OCI-LY1 (cell line): ENCODE data around the gene DRD4.

Source experiments
- H2AFZ ChIP-seq: fragments of 200-600 bp; sonication (generic), shearing (Covaris generic); 2 replicates; pipeline ENCODE4 v1.6.0; 2014; ENCODE audit warnings: antibody characterized with exemption, mild to moderate bottlenecking, low read length
- H3F3A ChIP-seq: fragments of 200-600 bp; sonication (generic), shearing (Covaris generic); 2 replicates; pipeline ENCODE4 v1.6.0; 2014; ENCODE audit warnings: mild to moderate bottlenecking, antibody characterized with exemption, low read length, moderate library complexity; ENCODE audit not compliant: insufficient read depth
- H3K27ac ChIP-seq: fragments of 200-600 bp; sonication (generic); 2 replicates; pipeline ENCODE4 v1.5.1; 2014; ENCODE audit warnings: low read length, mixed run types, mild to moderate bottlenecking, low read depth; ENCODE audit not compliant: poor library complexity, severe bottlenecking
- H3K27me3 ChIP-seq: fragments of 200-600 bp; sonication (generic); 2 replicates; pipeline ENCODE4 v1.6.0; 2014; ENCODE audit warnings: antibody characterized with exemption, mild to moderate bottlenecking, low read length, moderate library complexity; ENCODE audit not compliant: insufficient read depth
- H3K36me3 ChIP-seq: fragments of 200-600 bp; sonication (generic); 2 replicates; pipeline ENCODE4 v1.6.1; 2014; ENCODE audit warnings: mild to moderate bottlenecking, antibody characterized with exemption, low read length, moderate library complexity, mixed read lengths; ENCODE audit not compliant: insufficient read depth
- H3K4me1 ChIP-seq: fragments of 200-600 bp; sonication (generic); 2 replicates; pipeline ENCODE4 v1.5.1; 2014; ENCODE audit warnings: mild to moderate bottlenecking, low read length, moderate library complexity; ENCODE audit not compliant: insufficient read depth, severe bottlenecking
- H3K4me2 ChIP-seq: fragments of 200-600 bp; sonication (generic), shearing (Covaris generic); 2 replicates; pipeline ENCODE4 v1.6.1; 2014; ENCODE audit warnings: low read length
- H3K4me3 ChIP-seq: fragments of 200-600 bp; sonication (generic); 2 replicates; pipeline ENCODE4 v1.5.1; 2014; ENCODE audit warnings: low read length, low read depth, mild to moderate bottlenecking, mixed read lengths; ENCODE audit not compliant: poor library complexity, severe bottlenecking
- H3K79me2 ChIP-seq: fragments of 200-600 bp; shearing (Covaris generic); 2 replicates; pipeline ENCODE4 v1.6.1; 2016; ENCODE audit warnings: mixed run types, low read length, mixed read lengths; ENCODE audit not compliant: insufficient read depth
- H3K9ac ChIP-seq: fragments of 200-600 bp; sonication (generic), shearing (Covaris generic); 2 replicates; pipeline ENCODE4 v1.6.1; 2014; ENCODE audit warnings: mild to moderate bottlenecking, low read length, mixed read lengths
- H3K9me2 ChIP-seq: fragments of 200-600 bp; sonication (generic), shearing (Covaris generic); 2 replicates; pipeline ENCODE4 v1.6.1; 2014; ENCODE audit warnings: low read depth, mild to moderate bottlenecking, low read length, mixed read lengths
- H3K9me3 ChIP-seq: fragments of 200-600 bp; shearing (Covaris generic); 2 replicates; pipeline ENCODE4 v1.6.1; 2014; ENCODE audit warnings: low read length, mixed read lengths
- H4K20me1 ChIP-seq: fragments of 200-600 bp; sonication (generic), shearing (Covaris generic); 2 replicates; pipeline ENCODE4 v1.6.0; 2016; ENCODE audit warnings: mild to moderate bottlenecking, low read length; ENCODE audit not compliant: insufficient read depth
- EZH2 ChIP-seq: fragments of 200-600 bp; sonication (generic), shearing (Covaris generic); IDR thresholded peaks from 2 replicates; pipeline ENCODE4 v1.8.0; 2017; ENCODE audit warnings: borderline replicate concordance, mixed run types, mild to moderate bottlenecking, antibody characterized with exemption, low read length, moderate library complexity, mixed read lengths
- TF ChIP-seq, protein P1 (sequence below): fragments of 200-600 bp; sonication (generic), shearing (Covaris generic); IDR thresholded peaks from 2 replicates; pipeline ENCODE4 v1.5.1; 2017; ENCODE audit warnings: mild to moderate bottlenecking, antibody characterized with exemption, low read length, moderate library complexity, mixed read lengths

Gene DRD4

DNA sequence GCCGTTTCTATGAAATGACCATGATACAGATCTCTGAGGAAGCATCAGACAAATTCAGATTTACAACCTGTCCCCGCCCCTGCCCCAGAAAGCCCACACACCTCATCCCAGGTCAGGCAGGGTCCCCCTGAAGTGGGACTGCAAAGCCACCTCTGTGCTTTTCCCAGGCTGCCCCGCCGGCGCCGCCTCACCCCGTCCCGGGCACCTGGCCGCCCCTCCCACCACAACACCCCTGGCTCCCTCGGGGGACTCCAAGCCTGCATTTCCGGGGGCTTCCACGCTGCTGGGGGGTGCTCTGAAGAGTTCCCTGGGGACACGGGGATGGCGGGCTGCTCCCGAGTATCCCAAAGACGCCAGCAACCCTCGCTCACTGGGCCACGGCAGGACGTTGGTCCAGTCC is 23.2 kb downstream of the DRD4 start:
- H3K79me2 ChIP-seq = no peaks in the 10 kb centered on the region
- no peak overlapping the region for H3K4me3 ChIP-seq
- H3K9me2 ChIP-seq = no peaks in the 10 kb centered on the region
- H2AFZ ChIP-seq = no peak overlapping the region
- no peak for TF ChIP-seq EZH2
- TF ChIP-seq, protein P1, sequence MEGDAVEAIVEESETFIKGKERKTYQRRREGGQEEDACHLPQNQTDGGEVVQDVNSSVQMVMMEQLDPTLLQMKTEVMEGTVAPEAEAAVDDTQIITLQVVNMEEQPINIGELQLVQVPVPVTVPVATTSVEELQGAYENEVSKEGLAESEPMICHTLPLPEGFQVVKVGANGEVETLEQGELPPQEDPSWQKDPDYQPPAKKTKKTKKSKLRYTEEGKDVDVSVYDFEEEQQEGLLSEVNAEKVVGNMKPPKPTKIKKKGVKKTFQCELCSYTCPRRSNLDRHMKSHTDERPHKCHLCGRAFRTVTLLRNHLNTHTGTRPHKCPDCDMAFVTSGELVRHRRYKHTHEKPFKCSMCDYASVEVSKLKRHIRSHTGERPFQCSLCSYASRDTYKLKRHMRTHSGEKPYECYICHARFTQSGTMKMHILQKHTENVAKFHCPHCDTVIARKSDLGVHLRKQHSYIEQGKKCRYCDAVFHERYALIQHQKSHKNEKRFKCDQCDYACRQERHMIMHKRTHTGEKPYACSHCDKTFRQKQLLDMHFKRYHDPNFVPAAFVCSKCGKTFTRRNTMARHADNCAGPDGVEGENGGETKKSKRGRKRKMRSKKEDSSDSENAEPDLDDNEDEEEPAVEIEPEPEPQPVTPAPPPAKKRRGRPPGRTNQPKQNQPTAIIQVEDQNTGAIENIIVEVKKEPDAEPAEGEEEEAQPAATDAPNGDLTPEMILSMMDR = no peak
- no peak overlapping the region for H3K4me2 ChIP-seq
- peaks cover 9% of the 10 kb centered on the region; the same call in 1 of the 2 replicates for H3K36me3 ChIP-seq
- H3K9ac ChIP-seq = no peak overlapping the region
- H3K27ac ChIP-seq = no peak overlapping the region
- H3K9me3 ChIP-seq = no peaks in the 10 kb centered on the region
- H4K20me1 ChIP-seq = no peaks in the 10 kb centered on the region
- H3K4me1 ChIP-seq = peaks cover 13% of the 10 kb centered on the region
- no peaks in the 10 kb centered on the region for H3K27me3 ChIP-seq
- H3F3A ChIP-seq = no peaks in the 10 kb centered on the region

DNA sequence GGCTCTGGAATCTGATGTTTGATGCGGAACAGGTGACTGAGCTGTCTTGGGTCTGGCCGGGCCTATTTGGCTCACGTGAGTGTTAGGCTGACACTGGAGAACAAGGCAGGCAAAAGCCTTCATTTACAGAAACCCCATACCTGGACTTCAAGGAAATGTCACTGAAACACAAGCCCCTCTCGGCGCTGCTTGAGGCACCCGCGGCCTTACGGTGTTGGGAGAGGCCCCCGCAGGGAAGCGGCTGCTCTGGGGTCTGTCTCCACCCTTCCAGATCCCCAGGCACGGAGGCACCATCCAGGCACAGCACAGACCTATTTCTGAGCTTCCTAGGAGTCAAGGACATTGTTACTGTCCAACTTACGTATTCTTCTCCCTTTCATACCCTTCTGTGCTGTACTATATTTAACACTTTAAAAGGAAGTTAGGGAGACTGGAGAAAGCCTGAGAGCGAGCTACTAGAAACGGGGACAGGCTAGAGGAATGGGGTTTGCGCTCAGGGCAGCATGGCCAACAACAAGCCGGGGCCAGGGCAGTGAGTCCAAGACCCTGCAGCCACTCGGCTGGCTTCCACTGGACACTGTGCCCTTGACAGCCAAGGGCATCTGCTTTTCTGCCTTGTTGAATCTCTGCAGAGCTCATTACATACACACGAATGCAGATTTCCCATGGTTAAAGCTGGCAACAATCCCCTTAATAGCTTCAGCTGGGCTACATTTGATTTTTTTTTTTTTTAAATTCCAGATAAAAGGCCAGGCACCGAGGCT is 23.8 kb downstream of the DRD4 start:
- H3K4me3 ChIP-seq = no peak overlapping the region
- no peaks in the 10 kb centered on the region for H3K9me2 ChIP-seq
- TF ChIP-seq, protein P1 = no peak
- no peak for TF ChIP-seq EZH2
- no peaks in the 10 kb centered on the region for H4K20me1 ChIP-seq
- no peak overlapping the region for H2AFZ ChIP-seq
- no peak overlapping the region for H3K4me2 ChIP-seq
- peaks cover 11% of the 10 kb centered on the region for H3K36me3 ChIP-seq
- no peak overlapping the region for H3K27ac ChIP-seq
- H3K9ac ChIP-seq = no peak overlapping the region
- no peaks in the 10 kb centered on the region for H3F3A ChIP-seq
- H3K27me3 ChIP-seq = no peaks in the 10 kb centered on the region
- H3K79me2 ChIP-seq = no peaks in the 10 kb centered on the region
- no peaks in the 10 kb centered on the region for H3K9me3 ChIP-seq
- peaks cover 13% of the 10 kb centered on the region for H3K4me1 ChIP-seq

DNA sequence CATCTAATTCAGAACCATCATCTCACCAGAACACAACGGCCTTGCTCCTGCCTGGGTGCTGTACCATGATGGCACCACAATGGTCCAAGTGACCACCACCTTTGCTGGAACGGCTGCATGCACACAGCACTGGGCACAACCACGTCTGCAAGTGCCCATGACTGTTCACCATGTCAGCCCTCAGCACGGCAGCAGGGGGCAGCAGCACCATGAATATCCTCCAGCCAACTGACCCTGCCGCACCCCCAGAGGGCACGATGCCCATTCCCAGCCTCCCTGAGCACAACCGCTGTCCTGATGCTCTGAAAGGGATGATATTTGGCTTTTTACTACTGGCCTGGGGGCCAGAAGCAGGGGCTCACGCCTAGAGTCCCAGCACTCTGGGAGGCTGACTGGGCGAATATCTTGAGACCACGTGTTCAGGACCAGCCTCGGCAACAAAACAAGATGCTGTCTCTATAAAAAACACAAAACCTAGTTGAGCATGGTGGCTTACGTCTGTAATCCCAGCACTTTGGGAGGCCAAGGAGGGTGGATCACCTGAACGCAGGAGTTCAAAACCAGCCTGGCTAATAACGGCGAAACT is 25.7 kb downstream of the DRD4 start:
- Histone ChIP-seq H3K9me2 (no peaks in the 10 kb centered on the region), H3K9me3 (no peaks in the 10 kb centered on the region), H3K79me2 (no peaks in the 10 kb centered on the region), H3K4me2 (no peak overlapping the region), H3K27me3 (no peaks in the 10 kb centered on the region), H3K36me3 (peaks cover 18% of the 10 kb centered on the region), H2AFZ (no peak overlapping the region), H3F3A (no peaks in the 10 kb centered on the region), H3K27ac (no peak overlapping the region), H3K4me1 (peaks cover 13% of the 10 kb centered on the region), H3K9ac (no peak overlapping the region), H3K4me3 (no peak overlapping the region), H4K20me1 (no peaks in the 10 kb centered on the region)
- TF ChIP-seq, protein P1 = peak; percentile 84
- TF ChIP-seq EZH2 = no peak
